Activated T-helper 1 cell treated with anti-CD3 and anti-CD28 coated beads, Interleukin-2, amount 50 U/mL, for 16 hours (primary cell): Measurements from ENCODE around the gene CORT.
"Not testable (repeated sequence)": the region's sequence is repeated elsewhere in the genome, so short reads cannot be mapped to it uniquely, and the experiment has no call there.

Source experiments
- DNase-seq, 2 donors: peaks; one replicate each; pipeline ENCODE4 v3.0.0-alpha.2; 2020; ENCODE audit warnings: low read depth in 1 of 2, low spot score in 1 of 2

The CORT gene

GRCh38 chr1:10437052-10437451 lies 12.8 kb upstream of the CORT start:
- no peak for DNase-seq

DNA sequence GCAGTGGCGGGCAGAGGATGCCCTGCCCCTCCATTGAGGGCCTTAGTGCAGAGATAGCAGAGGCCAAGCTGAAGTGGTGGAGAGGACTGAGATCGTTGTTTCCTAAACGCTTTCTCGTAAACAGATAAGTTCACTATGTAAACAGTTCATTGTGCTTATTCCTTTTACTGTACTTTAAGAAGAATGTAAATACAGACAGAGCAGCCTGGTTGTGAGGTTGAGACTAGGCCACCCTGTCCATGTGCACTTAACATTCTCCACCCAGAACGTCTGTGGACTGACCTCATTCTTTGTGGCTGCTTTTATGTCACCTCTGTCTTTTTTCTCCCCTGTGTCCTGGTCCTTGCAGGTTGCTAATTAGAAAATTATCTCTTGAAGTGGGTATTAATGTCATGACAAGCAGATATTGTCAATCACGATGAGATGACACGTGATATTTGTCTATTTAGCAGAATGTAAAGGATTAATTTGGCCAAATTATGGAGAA lies 11.1 kb upstream of the CORT start:
- no peak for DNase-seq

GRCh38 chr1:10440305-10440704 lies 9.5 kb upstream of the CORT start:
- no peak for DNase-seq

DNA sequence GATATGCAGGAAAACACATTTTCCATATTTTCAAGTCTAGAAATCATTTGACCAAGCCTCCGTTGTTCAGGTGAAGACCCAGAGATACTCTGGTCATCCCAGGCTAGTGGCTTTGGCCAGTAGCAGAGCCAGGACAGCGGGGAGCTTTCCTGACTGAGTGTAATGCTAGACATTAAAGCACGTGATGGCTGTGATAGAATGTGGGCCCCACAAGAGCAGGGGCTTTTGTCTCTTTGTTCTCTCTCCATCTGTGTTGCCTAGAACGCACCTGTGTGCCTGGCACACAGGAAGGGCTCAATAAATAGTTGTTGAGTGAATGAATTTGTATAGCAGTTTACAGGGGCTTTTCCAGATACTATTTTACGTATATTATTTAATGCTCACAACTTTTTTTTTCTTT lies 9.0 kb upstream of the CORT start:
- no peak for DNase-seq

DNA sequence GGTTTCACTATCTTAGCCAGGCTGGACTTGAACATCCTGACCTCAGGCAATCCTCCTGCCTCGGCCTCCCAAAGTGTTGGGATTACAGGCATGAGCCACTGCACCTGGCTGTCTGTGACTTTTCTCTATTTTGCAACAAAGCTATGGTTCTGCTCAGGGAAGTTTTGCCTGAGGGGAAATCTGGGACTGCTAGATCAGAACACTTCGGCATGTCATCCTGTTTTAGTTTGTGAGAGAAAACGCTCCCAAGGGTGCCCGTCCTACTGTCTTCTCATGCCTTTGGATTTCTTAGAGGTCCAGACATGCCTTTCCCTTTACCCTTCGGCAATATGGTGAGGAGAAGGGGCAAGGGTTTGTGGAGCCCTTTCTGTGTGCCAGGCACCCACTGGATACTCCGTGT lies 5.6 kb upstream of the CORT start:
- DNase-seq, result no peak

- no peak for DNase-seq
Observed at GRCh38 chr1:10444795-10445397, 4.9 kb upstream of the CORT start.

GRCh38 chr1:10446790-10447422 lies 2.9 kb upstream of the CORT start:
- DNase-seq, result no peak

DNA sequence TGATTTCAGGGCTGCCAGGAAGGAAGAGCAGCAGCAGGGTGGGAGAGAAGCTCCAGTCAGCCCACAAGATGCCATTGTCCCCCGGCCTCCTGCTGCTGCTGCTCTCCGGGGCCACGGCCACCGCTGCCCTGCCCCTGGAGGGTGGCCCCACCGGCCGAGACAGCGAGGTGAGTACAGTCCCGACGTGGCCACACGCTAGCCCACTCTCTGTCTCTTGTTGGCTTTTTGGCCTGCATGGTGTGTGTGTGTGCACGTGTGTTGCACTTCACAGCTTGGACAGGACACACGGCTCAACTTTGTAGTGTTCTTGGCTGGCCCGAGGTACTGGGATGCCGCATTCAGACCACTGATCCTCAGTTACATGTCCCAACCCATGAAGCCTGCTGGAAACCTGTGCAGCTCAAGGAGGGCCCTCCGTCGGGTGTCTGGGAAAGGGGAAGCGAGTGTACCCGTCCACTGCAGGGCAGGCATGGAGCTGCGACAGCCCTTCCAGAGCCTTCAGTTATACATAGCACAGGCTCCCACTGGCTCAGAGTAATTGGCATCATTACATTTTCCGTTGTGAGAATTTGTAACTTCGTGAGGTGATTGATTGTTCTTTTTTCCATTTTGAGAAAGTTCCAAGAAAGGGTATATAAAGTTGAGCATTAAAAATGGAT lies 454 bp downstream of the CORT start:
- DNase-seq, result no peak

DNA sequence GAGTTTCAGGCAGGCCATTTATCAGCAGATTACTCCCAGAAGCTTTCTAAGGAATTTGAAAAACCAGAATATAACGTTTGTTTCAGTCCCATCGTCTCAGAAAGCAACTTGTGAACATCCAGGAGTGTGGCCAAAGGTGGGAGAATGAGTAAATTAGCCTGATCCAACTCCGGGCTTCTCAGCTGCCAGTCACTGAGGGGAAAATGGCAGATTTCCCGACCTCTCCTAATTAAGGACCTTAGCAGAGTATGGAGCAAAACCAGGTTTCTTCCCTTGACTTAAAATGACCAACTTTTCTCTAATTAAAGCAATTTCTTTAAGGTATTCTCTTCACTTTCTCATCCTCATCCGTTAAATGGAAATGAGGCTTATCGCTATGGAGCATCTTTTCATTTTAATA lies 1.0 kb downstream of the CORT start:
- DNase-seq, result no peak

GRCh38 chr1:10451287-10451686 lies 1.5 kb downstream of the CORT start:
- DNase-seq, result no peak

DNA sequence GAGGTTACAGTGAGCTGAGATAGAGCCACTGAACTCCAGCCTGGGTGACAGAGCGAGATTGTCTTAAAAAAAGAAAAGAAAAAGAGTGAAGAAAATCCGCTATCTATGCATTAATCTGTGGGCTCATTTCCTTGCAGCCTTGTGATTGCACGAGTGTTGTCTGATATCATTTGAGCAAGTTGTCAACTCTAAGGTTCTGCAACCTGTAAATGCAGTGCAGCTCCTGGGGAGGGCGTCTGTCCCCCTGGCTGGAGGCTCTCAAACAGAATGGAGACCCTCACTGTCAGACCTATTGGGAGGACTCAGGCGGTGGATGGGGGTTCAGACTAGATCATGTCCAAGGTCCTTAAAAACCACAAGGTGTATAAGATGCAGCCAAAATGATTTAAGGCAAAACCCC lies 6.2 kb downstream of the CORT start:
- no peak for DNase-seq

- no peak for DNase-seq
Observed at GRCh38 chr1:10456661-10457060, 6.8 kb downstream of the CORT start.

- not testable (repeated sequence) for DNase-seq
Observed at GRCh38 chr1:10457462-10457861, 7.6 kb downstream of the CORT start.

GRCh38 chr1:10457875-10458274 lies 8.0 kb downstream of the CORT start:
- DNase-seq, result no peak

DNA sequence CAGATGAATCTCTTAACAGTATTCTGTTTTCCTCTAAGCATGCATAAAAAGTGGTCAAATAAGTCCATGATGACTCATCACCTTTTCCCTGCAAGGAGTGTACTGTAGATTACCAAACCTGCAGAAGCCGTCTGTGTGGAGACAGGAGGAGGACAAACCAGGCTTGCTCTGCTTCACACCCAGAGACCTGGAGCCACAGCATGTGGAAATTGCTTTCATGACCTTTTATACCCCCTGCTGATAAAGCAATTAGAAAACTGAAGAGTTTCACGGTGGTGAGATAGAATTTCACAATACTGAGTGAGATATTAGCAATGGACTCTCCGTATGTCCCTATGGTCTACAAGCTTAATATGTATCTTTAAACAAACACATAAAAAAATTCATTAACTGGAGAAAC lies 9.4 kb downstream of the CORT start:
- DNase-seq, result no peak

GRCh38 chr1:10467078-10467477 lies 17.2 kb downstream of the CORT start:
- DNase-seq, result no peak

- no peak for DNase-seq
Observed at GRCh38 chr1:10470043-10470442, 20.2 kb downstream of the CORT start.

DNA sequence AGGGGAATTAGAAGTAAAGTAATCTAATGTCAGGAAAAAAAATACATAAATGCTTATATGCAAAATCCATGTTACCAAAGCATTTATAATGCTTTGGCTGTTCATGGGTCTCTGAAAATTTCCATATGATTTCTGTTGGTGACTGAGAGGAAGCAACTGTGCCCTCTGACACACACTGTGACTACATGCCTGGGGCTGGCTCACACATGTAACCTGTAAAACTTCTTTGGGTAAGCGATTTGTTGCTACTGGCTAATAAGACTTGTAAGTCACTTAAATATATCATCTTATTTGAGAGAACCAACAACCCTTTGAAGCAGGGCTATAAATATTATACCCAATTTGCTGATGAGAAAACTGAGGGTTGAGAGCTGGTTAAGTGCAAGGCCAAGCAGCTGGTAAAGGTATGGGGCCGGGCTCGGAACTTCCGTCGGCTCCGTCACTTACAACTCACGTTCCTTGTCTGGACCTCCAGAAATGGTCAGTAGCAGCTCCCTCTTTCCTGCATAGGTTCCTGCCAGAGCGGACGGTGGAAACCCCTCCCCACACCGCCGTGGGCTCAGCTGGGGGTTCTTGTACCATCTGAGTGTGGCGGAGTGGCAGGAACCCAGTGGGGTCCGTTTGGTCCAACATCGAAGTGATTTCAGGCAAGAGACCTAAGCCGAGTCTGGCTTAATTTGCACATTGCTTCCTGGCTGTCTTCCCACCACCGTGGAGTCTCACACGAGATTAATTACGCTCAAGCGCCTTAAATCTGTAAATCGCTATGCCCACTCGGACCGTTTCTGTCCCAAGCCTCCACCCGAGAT lies 21.8 kb downstream of the CORT start:
- no peak for DNase-seq

GRCh38 chr1:10472220-10473144 lies 22.7 kb downstream of the CORT start, which contains the start of gene DFFA:
DFFA (minus strand) TSS chr1:10472529; CDS start chr1:10472458, 71 bp downstream.
- DNase-seq, result peak; percentile 76 to 83

- DNase-seq, result no peak
Observed at GRCh38 chr1:10473145-10473765, 23.4 kb downstream of the CORT start.
